Karpas-422 (cell line): ENCODE measurements around the gene GMPPB. TPM values are rescaled to one million over a fixed set of nuclear protein-coding genes. Genes with fewer than 3 reads are reported as not detected.

ENCODE experiments used
- DNase-seq: peaks from one replicate; pipeline ENCODE4 v3.0.0-alpha.2; 2015
- H2AFZ ChIP-seq: fragments of 200-600 bp; sonication (generic); 2 replicates; pipeline ENCODE4 v1.6.1; 2014; ENCODE audit warnings: antibody characterized with exemption, low read length, mixed read lengths
- H3K27ac ChIP-seq: fragments of 200-600 bp; sonication (generic); 2 replicates; pipeline ENCODE4 v1.5.1; 2014; ENCODE audit warnings: mild to moderate bottlenecking, low read length, moderate library complexity
- H3K27me3 ChIP-seq: fragments of 200-600 bp; sonication (generic); 2 replicates; pipeline ENCODE4 v1.6.1; 2014; ENCODE audit warnings: low read length, mixed read lengths
- H3K36me3 ChIP-seq: fragments of 200-600 bp; sonication (generic); 2 replicates; pipeline ENCODE4 v1.6.1; 2014; ENCODE audit warnings: low read length, mixed read lengths; ENCODE audit not compliant: insufficient read depth
- H3K4me1 ChIP-seq: fragments of 200-600 bp; sonication (generic); 2 replicates; pipeline ENCODE4 v1.6.1; 2014; ENCODE audit warnings: mild to moderate bottlenecking, low read length, mixed read lengths
- H3K4me2 ChIP-seq: fragments of 200-600 bp; sonication (generic); 2 replicates; pipeline ENCODE4 v1.6.1; 2014; ENCODE audit warnings: low read length, low read depth, mild to moderate bottlenecking; ENCODE audit not compliant: poor library complexity, severe bottlenecking
- H3K4me3 ChIP-seq: fragments of 200-600 bp; sonication (generic); 2 replicates; pipeline ENCODE4 v1.5.1; 2014; ENCODE audit warnings: mild to moderate bottlenecking, antibody characterized with exemption, low read length, mixed read lengths
- H3K79me2 ChIP-seq: fragments of 200-600 bp; sonication (generic); 2 replicates; pipeline ENCODE4 v1.6.1; 2014; ENCODE audit warnings: mild to moderate bottlenecking, low read length, mixed read lengths
- H3K9ac ChIP-seq: fragments of 200-600 bp; sonication (generic); 2 replicates; pipeline ENCODE4 v1.6.0; 2014; ENCODE audit warnings: low read length
- H3K9me2 ChIP-seq: fragments of 200-600 bp; sonication (generic), shearing (Covaris generic); replicated peaks from 2 replicates; pipeline ENCODE4 v1.6.0; 2014; ENCODE audit warnings: mild to moderate bottlenecking, low read length, moderate library complexity; ENCODE audit not compliant: insufficient read depth
- H3K9me3 ChIP-seq: fragments of 300-700, 200-600 bp; sonication (generic); 2 replicates; pipeline ENCODE4 v1.6.1; 2014; ENCODE audit warnings: low read length, mixed read lengths
- H4K20me1 ChIP-seq: fragments of 200-600 bp; sonication (generic); 2 replicates; pipeline ENCODE4 v1.6.1; 2014; ENCODE audit warnings: mild to moderate bottlenecking, antibody characterized with exemption, low read length, low read depth; ENCODE audit not compliant: insufficient read depth
- total RNA-seq: library from RNA; depleted of rRNA; stranded (reverse); fragments of >200 nt; shearing (Covaris generic); gene quantifications from 2 replicates; pipeline ENCODE4 v1.2.3, GENCODE V29; 2014; ENCODE audit warnings: low replicate concordance

Gene GMPPB
- total RNA-seq, 1 experiment from 2014 or later = 10.1 TPM

GRCh38 chr3:49725906-49726681 is 2.3 kb upstream of the GMPPB start:
- Histone ChIP-seq H3K9me2 (no peaks in the 10 kb centered on the region), H3K27me3 (no peaks in the 10 kb centered on the region), H2AFZ (no peak overlapping the region), H3K4me1 (peaks cover 25% of the 10 kb centered on the region), H3K9ac (no peak overlapping the region), H3K27ac (no peak overlapping the region), H3K79me2 (peaks cover 12% of the 10 kb centered on the region), H4K20me1 (peaks cover 5% of the 10 kb centered on the region; the same call in 1 of the 2 replicates), H3K9me3 (no peaks in the 10 kb centered on the region), H3K4me3 (no peak overlapping the region), H3K36me3 (peaks cover 22% of the 10 kb centered on the region), H3K4me2 (no peak overlapping the region)
- DNase-seq = no peak

GRCh38 chr3:49724586-49724985 is 835 bp upstream of the GMPPB start:
- Histone ChIP-seq H3K36me3 (peaks cover 18% of the 10 kb centered on the region; the same call in 1 of the 2 replicates), H3K4me1 (peaks cover 28% of the 10 kb centered on the region), H3K9me2 (no peaks in the 10 kb centered on the region), H2AFZ (no peak overlapping the region), H3K4me2 (peak overlapping the region; percentile 97), H3K27ac (peak overlapping the region; percentile 81), H3K79me2 (peaks cover 12% of the 10 kb centered on the region), H3K27me3 (no peaks in the 10 kb centered on the region), H4K20me1 (peaks cover 5% of the 10 kb centered on the region; the same call in 1 of the 2 replicates), H3K9me3 (no peaks in the 10 kb centered on the region), H3K9ac (peak overlapping the region; percentile 94), H3K4me3 (peak overlapping the region; percentile 92)
- peak; percentile 58 for DNase-seq

GRCh38 chr3:49723296-49723627 is 489 bp downstream of the GMPPB start:
- Histone ChIP-seq H3K9me2 (no peaks in the 10 kb centered on the region), H3K79me2 (peaks cover 12% of the 10 kb centered on the region), H4K20me1 (peaks cover 5% of the 10 kb centered on the region; the same call in 1 of the 2 replicates), H2AFZ (no peak overlapping the region), H3K27ac (peak overlapping the region; percentile 70), H3K4me2 (peak overlapping the region; percentile 91), H3K9ac (peak overlapping the region; percentile 96), H3K9me3 (no peaks in the 10 kb centered on the region), H3K4me3 (peak overlapping the region; percentile 92), H3K27me3 (no peaks in the 10 kb centered on the region), H3K4me1 (peaks cover 33% of the 10 kb centered on the region), H3K36me3 (peaks cover 20% of the 10 kb centered on the region; the same call in 1 of the 2 replicates)
- DNase-seq = peak; percentile 82

GRCh38 chr3:49722896-49723295 is 855 bp downstream of the GMPPB start:
- Histone ChIP-seq H3K4me1 (peaks cover 33% of the 10 kb centered on the region), H3K4me2 (peak overlapping the region; percentile 91), H3K4me3 (peak overlapping the region; percentile 92), H3K27me3 (no peaks in the 10 kb centered on the region), H4K20me1 (peaks cover 5% of the 10 kb centered on the region; the same call in 1 of the 2 replicates), H3K9me2 (no peaks in the 10 kb centered on the region), H2AFZ (no peak overlapping the region), H3K79me2 (peaks cover 12% of the 10 kb centered on the region), H3K27ac (peak overlapping the region; percentile 70; the same call in 1 of the 2 replicates), H3K9me3 (no peaks in the 10 kb centered on the region), H3K9ac (peak overlapping the region; percentile 96), H3K36me3 (peaks cover 19% of the 10 kb centered on the region; the same call in 1 of the 2 replicates)
- no peak for DNase-seq

- H3K4me3 ChIP-seq = peak overlapping the region; percentile 92
- no peak overlapping the region for H2AFZ ChIP-seq
- peaks cover 19% of the 10 kb centered on the region; the same call in 1 of the 2 replicates for H3K36me3 ChIP-seq
- H3K4me2 ChIP-seq = peak overlapping the region; percentile 91
- peak overlapping the region; percentile 96 for H3K9ac ChIP-seq
- DNase-seq = no peak
- peaks cover 33% of the 10 kb centered on the region for H3K4me1 ChIP-seq
- H3K27ac ChIP-seq = no peak overlapping the region
- H3K9me2 ChIP-seq = no peaks in the 10 kb centered on the region
- no peaks in the 10 kb centered on the region for H3K27me3 ChIP-seq
- H4K20me1 ChIP-seq = peaks cover 5% of the 10 kb centered on the region; the same call in 1 of the 2 replicates
- H3K79me2 ChIP-seq = peaks cover 12% of the 10 kb centered on the region
- no peaks in the 10 kb centered on the region for H3K9me3 ChIP-seq
Measured at GRCh38 chr3:49721896-49722781, 1.6 kb downstream of the GMPPB start.

- H3K4me2 ChIP-seq = no peak overlapping the region
- peaks cover 15% of the 10 kb centered on the region; the same call in 1 of the 2 replicates for H3K36me3 ChIP-seq
- no peak overlapping the region for H3K9ac ChIP-seq
- peaks cover 12% of the 10 kb centered on the region for H3K79me2 ChIP-seq
- no peak overlapping the region for H2AFZ ChIP-seq
- no peaks in the 10 kb centered on the region for H3K9me3 ChIP-seq
- no peaks in the 10 kb centered on the region for H3K27me3 ChIP-seq
- no peak overlapping the region for H3K27ac ChIP-seq
- H3K4me1 ChIP-seq = peaks cover 33% of the 10 kb centered on the region
- H3K9me2 ChIP-seq = no peaks in the 10 kb centered on the region
- H3K4me3 ChIP-seq = no peak overlapping the region
- no peak for DNase-seq
- H4K20me1 ChIP-seq = peaks cover 5% of the 10 kb centered on the region; the same call in 1 of the 2 replicates
Measured at GRCh38 chr3:49721596-49721895, 2.2 kb downstream of the GMPPB start.

- no peak overlapping the region for H3K4me3 ChIP-seq
- no peak for DNase-seq
- peaks cover 12% of the 10 kb centered on the region for H3K79me2 ChIP-seq
- no peak overlapping the region for H2AFZ ChIP-seq
- no peaks in the 10 kb centered on the region for H3K9me2 ChIP-seq
- no peak overlapping the region for H3K27ac ChIP-seq
- no peak overlapping the region for H3K9ac ChIP-seq
- H3K4me2 ChIP-seq = no peak overlapping the region
- no peaks in the 10 kb centered on the region for H3K27me3 ChIP-seq
- H4K20me1 ChIP-seq = peaks cover 5% of the 10 kb centered on the region; the same call in 1 of the 2 replicates
- H3K9me3 ChIP-seq = no peaks in the 10 kb centered on the region
- H3K4me1 ChIP-seq = peaks cover 33% of the 10 kb centered on the region
- H3K36me3 ChIP-seq = peaks cover 15% of the 10 kb centered on the region; the same call in 1 of the 2 replicates
Measured at GRCh38 chr3:49720855-49721595, 2.7 kb downstream of the GMPPB start.
